Measurements from ENCODE around the gene MRTFB. TPM values are rescaled to one million over a fixed set of nuclear protein-coding genes. Genes with fewer than 3 reads are reported as not detected.
"Not testable (repeated sequence)": the region's sequence is repeated elsewhere in the genome, so short reads cannot be mapped to it uniquely, and the experiment has no call there.

Gene MRTFB
- total RNA-seq, 1 donor from 2014 or later, result 31.8 TPM

GRCh38 chr16:14104066-14104465 lies 32.9 kb downstream of the MRTFB start:
- DNase-seq (ENCODE audit: low spot score), result no peak

GRCh38 chr16:14105760-14106375 lies 34.7 kb downstream of the MRTFB start:
- DNase-seq (ENCODE audit: low spot score), result no peak

GRCh38 chr16:14106457-14106856 lies 35.3 kb downstream of the MRTFB start:
- no peak for DNase-seq (ENCODE audit: low spot score)

- no peak for DNase-seq (ENCODE audit: low spot score)
Observed at GRCh38 chr16:14106961-14107360, 35.8 kb downstream of the MRTFB start.

GRCh38 chr16:14109077-14109775 lies 38.1 kb downstream of the MRTFB start:
- DNase-seq (ENCODE audit: low spot score), result no peak

- no peak for DNase-seq (ENCODE audit: low spot score)
Observed at GRCh38 chr16:14109782-14110727, 38.9 kb downstream of the MRTFB start.

- DNase-seq (ENCODE audit: low spot score), result no peak
Observed at GRCh38 chr16:14110728-14111251, 39.7 kb downstream of the MRTFB start.

- DNase-seq (ENCODE audit: low spot score), result no peak
Observed at GRCh38 chr16:14111713-14112538, 40.8 kb downstream of the MRTFB start.

GRCh38 chr16:14112539-14112856 lies 41.4 kb downstream of the MRTFB start:
- no peak for DNase-seq (ENCODE audit: low spot score)

GRCh38 chr16:14113344-14113743 lies 42.2 kb downstream of the MRTFB start:
- DNase-seq (ENCODE audit: low spot score), result no peak

- DNase-seq (ENCODE audit: low spot score), result no peak
Observed at GRCh38 chr16:14117051-14117450, 45.9 kb downstream of the MRTFB start.

- no peak for DNase-seq (ENCODE audit: low spot score)
Observed at GRCh38 chr16:14119799-14120198, 48.7 kb downstream of the MRTFB start.

GRCh38 chr16:14120335-14120734 lies 49.2 kb downstream of the MRTFB start:
- no peak for DNase-seq (ENCODE audit: low spot score)

- no peak for DNase-seq (ENCODE audit: low spot score)
Observed at GRCh38 chr16:14121142-14121541, 50.0 kb downstream of the MRTFB start.

- no peak for DNase-seq (ENCODE audit: low spot score)
Observed at GRCh38 chr16:14121872-14122271, 50.8 kb downstream of the MRTFB start.

- not testable (repeated sequence) for DNase-seq (ENCODE audit: low spot score)
Observed at GRCh38 chr16:14122430-14122829, 51.3 kb downstream of the MRTFB start.

GRCh38 chr16:14125000-14125681 lies 54.0 kb downstream of the MRTFB start:
- no peak for DNase-seq (ENCODE audit: low spot score)

- DNase-seq (ENCODE audit: low spot score), result no peak
Observed at GRCh38 chr16:14125708-14126107, 54.6 kb downstream of the MRTFB start.

- DNase-seq (ENCODE audit: low spot score), result no peak
Observed at GRCh38 chr16:14128097-14128496, 57.0 kb downstream of the MRTFB start.

- no peak for DNase-seq (ENCODE audit: low spot score)
Observed at GRCh38 chr16:14129502-14129901, 58.4 kb downstream of the MRTFB start.
